Measurements from ENCODE around the gene KLHL13. TPM values are rescaled to one million over a fixed set of nuclear protein-coding genes. Genes with fewer than 3 reads are reported as not detected.

The KLHL13 gene
- total RNA-seq, 1 experiment from 2014 or later = 4.2 TPM

- ATAC-seq = no peak
- no peak overlapping the region for H3K9ac ChIP-seq (ENCODE audit: low read length)
- no peak overlapping the region for H3K4me2 ChIP-seq (ENCODE audit: low read length)
- no TSS peak for BruUV-seq (replicated peaks)
- intact Hi-C loops (cut with micrococcal nuclease) = no loop called here
- H4K20me1 ChIP-seq (ENCODE audit: insufficient read depth) = no peaks in the 10 kb centered on the region
- TF ChIP-seq REST (IDR thresholded peaks at IDR 0.05; ENCODE audit: low read depth) = no peak
- no peak for TF ChIP-seq SIN3A (IDR thresholded peaks at IDR 0.05; ENCODE audit: low read depth)
- TF ChIP-seq SP1 (IDR thresholded peaks at IDR 0.05; ENCODE audit: low read depth) = no peak
- TF ChIP-seq, protein P1, sequence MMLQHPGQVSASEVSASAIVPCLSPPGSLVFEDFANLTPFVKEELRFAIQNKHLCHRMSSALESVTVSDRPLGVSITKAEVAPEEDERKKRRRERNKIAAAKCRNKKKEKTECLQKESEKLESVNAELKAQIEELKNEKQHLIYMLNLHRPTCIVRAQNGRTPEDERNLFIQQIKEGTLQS (IDR thresholded peaks at IDR 0.05) = no peak
- no peak for TF ChIP-seq EGR1 (IDR thresholded peaks at IDR 0.05; ENCODE audit: low read depth)
- no peak for TF ChIP-seq YY1 (IDR thresholded peaks at IDR 0.05; ENCODE audit: extremely low read depth, insufficient replicate concordance, low read depth, low read length)
- TF ChIP-seq FOSL1 (IDR thresholded peaks at IDR 0.05; ENCODE audit: low read depth) = no peak
- no peak for TF ChIP-seq ZBTB33 (IDR thresholded peaks at IDR 0.05; ENCODE audit: extremely low read depth, insufficient replicate concordance, low read length)
- no peak for TF ChIP-seq JUND (IDR thresholded peaks at IDR 0.05)
- H3K36me3 ChIP-seq (ENCODE audit: control insufficient read depth in 1 of 2, insufficient read depth in 2 of 2, low read length in 2 of 2) = no peaks in the 10 kb centered on the region
- H2AFZ ChIP-seq (ENCODE audit: low read depth, low read length, poor library complexity, severe bottlenecking) = no peak overlapping the region
- no peaks in the 10 kb centered on the region for H3K9me3 ChIP-seq (ENCODE audit: control insufficient read depth in 1 of 2, insufficient read depth in 1 of 2, low read depth in 1 of 2, low read length in 2 of 2)
- no peaks in the 10 kb centered on the region for H3K9me2 ChIP-seq (ENCODE audit: insufficient read depth)
- no peak for DNase-seq (ENCODE audit: low read depth, low spot score)
- no peaks in the 10 kb centered on the region for H3K27me3 ChIP-seq (ENCODE audit: insufficient read depth, low read length)
- RAD21 ChIA-PET (ENCODE audit: low non-redundant PET in 1 of 2, low total read pairs in 2 of 2, uncharacterized antibody in 2 of 2, unreplicated experiment in 2 of 2) = no interaction called here
- POLR2A ChIA-PET = no interaction called here
- no peak overlapping the region for H3K27ac ChIP-seq (ENCODE audit: low read depth, low read length)
- CTCF ChIA-PET = no interaction called here
- H3K4me1 ChIP-seq (ENCODE audit: control insufficient read depth in 1 of 2, insufficient read depth in 2 of 2, low read length in 2 of 2) = no peaks in the 10 kb centered on the region
- H3K79me2 ChIP-seq (ENCODE audit: insufficient read depth, low read length) = no peaks in the 10 kb centered on the region
- H3K4me3 ChIP-seq (replicated peaks in 1 of 2; ENCODE audit: low read depth in 1 of 2, low read length in 2 of 2) = no peak overlapping the region
These were observed 116.1 kb downstream of the KLHL13 start for GRCh38 chrX:118000518-118000917.

Measured in HCT116 (cell line).